C1 segment of cervical spinal cord (tissue), 14 donors: ENCODE data around the gene OR4K15.
"Not testable (repeated sequence)": the region's sequence is repeated elsewhere in the genome, so short reads cannot be mapped to it uniquely, and the experiment has no call there.

ENCODE experiments used
- DNase-seq, 14 donors: peaks; one replicate each; lab custom pipeline; 2025; lab: John Stamatoyannopoulos, UW

The OR4K15 gene, protein sequence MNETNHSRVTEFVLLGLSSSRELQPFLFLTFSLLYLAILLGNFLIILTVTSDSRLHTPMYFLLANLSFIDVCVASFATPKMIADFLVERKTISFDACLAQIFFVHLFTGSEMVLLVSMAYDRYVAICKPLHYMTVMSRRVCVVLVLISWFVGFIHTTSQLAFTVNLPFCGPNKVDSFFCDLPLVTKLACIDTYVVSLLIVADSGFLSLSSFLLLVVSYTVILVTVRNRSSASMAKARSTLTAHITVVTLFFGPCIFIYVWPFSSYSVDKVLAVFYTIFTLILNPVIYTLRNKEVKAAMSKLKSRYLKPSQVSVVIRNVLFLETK

DNA sequence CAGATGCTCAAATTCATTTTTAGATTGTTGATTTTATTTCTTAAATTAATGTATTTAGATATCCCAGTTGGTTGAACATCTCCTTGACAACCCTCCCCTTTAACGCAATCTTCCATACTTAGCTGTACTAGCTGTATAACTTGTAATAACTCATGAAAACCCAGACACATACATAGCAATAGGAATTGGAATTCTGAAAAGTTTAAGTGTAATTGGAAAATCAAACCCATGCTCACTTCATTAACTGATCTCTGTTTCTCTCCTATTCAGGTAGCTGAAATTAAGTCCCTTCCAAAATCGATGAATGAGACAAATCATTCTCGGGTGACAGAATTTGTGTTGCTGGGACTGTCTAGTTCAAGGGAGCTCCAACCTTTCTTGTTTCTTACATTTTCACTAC lies at the start of gene OR4K15:
Gene OR4K15 (plus strand): TSS at position 301 of the 400 bp plus-strand sequence. CDS start 0 bp downstream, at position 301.
- DNase-seq = no peak

DNA sequence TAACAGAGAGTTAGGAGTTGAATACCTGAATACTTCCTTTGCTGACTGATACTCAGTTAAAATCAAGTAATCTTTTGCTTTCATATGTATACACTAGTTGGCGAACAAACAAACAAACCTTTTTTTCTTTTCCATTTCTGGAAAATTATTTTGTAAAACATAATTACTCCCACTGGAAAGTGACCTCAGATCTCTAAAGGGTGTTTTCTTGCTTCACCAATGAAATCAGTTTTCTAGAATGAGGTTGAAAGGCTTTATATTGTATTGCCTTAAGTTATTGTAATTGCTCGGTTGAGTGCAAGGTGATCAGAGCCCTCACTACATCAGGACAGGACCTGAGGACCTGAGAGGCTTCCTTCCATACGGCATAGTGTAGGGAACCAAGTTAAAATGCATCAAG lies 44.8 kb upstream of the OR4K15 start, which contains the start of gene OR4K1:
Gene OR4K1 (plus strand): TSS at position 301 of the 400 bp plus-strand sequence. CDS start 4,750 bp downstream, outside the sequence.
- no peak for DNase-seq

DNA sequence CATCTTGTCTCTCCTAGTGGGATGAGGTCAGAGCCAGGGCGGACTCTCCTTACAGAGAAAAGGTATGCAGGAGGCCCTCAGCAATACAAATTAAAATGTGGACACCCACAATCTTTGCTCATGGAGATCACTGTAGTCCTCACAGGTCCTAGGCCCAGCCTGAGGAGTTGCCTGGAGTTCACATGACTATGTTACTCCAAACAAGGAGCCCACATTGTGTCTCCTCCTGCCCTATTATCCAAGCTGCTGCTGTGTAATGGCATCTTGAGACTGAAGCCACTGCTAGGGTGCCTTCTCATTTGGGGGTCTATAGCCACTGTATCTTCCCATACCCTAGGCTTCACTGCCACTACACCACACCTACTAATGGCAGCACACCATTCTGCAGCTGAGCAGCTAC lies 33.7 kb upstream of the OR4K15 start:
- no peak for DNase-seq

DNA sequence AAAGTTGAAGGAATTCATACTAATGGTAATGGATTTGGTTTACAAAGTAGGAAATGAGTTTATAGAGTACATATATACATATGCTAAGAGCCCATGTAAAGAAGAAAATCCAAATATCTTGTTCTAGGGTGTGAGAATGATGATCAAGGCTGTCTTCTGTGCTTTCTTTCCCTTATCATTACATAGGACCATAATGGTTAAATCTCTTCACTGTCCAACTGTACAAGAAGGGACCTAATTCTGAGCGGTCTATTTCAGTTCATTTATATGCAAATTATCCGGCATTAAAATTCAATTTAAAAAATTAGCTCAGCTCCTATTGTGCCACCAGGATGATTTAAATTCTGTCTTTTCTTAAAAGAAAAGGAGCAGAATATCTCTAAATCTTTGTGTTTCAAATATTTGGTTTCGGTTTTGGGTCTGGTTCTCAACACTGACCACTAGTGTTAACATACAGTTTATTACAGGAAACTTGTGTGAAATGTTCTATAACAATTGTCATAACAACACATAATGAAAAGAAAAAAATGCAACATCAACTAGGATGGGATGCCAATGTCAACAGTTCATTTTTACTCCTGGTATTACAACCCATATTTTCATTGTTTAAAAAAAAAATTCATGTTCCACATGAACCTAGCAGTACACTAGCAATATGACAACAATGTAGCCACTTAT lies 27.8 kb upstream of the OR4K15 start:
- no peak for DNase-seq

DNA sequence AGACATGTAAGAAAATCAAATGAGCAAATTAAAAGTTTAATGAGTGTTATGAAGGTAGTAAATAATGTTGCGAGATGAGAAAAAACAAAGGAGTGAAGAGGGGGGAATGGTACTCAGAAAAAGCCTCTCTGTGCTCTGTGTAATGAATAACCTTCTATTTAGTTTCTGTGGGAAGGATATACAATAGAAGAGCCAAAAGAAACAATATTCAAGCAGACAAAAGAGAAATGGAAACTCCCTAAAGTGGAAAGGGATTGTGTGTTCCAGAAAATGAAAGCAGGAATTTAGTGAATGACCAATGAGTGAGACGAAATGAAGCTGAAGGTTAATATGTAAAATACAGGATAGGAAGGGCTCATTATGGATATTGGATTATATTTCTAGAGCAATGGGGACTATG lies 26.2 kb upstream of the OR4K15 start:
- DNase-seq = no peak

DNA sequence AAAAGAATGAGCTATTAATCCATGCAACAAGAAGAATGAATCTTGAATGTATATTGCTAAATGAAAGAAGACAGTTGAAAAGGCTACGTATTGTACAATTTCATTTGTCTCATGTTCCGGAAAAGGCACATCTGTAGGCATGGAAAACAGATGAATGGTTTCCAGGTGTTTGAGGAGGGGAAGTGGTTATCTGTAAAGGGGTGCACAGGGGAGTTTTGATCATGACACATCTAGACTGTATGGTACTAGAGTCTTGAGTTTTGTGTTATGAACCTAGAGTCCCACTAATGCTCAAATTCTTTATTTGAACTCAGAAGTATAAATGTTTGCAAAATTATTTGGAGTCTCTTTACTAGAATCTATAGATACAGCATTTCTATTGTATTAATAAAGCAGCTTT lies 5.7 kb upstream of the OR4K15 start:
- DNase-seq = not testable (repeated sequence)

DNA sequence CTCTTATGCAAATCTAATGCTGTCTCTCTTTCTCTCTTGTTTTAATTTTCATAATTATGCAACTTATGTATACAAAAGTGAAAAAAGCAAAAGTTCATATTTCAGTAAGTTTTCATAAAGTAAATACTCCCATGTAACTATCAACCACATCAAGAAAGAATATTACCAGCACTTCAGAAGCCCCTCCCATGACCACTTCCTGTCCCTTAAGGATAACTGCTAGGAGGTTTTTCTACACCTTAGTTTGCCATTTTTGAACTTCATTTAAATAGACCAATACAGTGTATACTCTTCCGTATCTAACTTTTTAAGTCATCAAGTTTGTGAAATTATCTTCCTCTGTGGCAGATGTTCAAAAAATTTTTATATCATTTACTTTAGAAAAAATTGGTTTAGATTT lies 547 bp upstream of the OR4K15 start:
- no peak for DNase-seq

DNA sequence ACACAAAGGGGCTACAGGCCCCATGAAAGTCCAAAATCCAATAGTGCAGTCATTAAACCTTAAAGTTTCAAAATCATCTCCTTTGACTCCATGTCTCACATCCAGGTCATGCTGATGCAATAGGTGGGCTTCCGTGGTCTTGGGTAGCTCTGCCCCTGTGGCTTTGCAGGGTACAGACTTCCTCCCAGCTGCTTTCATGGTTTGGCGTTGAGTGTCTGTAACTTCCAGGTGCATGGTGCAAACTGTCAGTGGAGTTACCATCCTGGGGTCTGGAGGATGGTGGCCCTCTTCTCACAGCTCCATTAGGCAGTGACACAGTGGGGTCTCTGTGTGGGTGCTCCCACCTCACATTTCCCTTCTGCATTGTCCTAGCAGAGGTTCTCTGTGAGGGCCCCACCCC lies 18.0 kb downstream of the OR4K15 start:
- DNase-seq = no peak

DNA sequence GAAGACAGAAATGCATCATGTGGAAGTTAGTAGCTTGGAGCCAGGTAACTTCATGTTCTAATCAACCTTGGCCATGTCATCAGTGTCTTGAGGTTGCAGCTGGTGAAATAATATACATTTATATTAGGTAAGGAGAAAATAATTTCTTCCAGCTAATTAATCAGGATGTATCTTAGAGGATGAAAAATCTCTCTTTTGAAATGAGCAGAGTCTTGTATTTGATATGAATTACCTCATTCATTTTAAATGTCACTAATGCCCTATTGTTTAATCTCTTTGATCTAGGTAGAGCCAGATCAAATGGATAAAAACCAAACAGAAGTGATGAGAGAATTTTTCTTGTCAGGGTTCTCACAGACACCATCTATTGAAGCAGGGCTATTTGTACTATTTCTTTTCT lies 26.5 kb downstream of the OR4K15 start, which contains the start of gene OR4Q2:
Gene OR4Q2 (plus strand): TSS at position 301 of the 400 bp plus-strand sequence.
- DNase-seq = no peak

DNA sequence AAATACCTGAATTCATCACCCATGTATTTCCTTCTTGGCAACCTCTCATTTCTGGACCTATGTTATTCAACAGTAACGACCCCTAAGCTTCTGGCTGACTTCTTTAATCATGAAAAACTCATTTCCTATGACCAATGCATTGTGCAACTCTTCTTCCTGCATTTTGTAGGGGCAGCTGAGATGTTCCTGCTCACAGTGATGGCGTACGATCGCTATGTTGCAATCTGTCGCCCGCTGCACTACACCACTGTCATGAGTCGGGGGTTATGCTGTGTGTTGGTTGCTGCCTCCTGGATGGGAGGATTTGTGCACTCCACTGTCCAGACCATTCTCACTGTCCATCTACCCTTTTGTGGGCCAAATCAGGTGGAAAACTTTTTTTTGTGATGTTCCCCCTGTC lies 26.9 kb downstream of the OR4K15 start:
- DNase-seq = no peak

DNA sequence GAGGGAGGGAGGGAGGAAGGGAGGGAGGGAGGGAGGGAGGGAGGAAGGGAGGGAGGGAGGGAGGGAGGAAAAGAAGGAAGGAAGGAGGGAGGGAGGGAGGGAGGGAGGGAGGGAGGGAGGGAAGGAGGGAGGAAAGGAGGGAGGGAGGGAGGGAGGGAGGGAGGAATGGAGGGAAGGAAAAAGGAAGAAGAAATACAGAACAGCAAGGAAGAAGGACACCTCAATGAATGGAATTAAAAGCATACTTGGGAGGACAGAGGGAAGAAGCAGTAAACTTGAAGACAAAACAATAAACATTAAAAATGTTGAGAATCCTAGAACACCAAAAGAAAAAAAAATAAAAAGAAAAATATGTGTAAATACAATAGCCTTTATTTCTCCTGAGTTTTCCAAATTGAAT lies 32.8 kb downstream of the OR4K15 start:
- no peak for DNase-seq

DNA sequence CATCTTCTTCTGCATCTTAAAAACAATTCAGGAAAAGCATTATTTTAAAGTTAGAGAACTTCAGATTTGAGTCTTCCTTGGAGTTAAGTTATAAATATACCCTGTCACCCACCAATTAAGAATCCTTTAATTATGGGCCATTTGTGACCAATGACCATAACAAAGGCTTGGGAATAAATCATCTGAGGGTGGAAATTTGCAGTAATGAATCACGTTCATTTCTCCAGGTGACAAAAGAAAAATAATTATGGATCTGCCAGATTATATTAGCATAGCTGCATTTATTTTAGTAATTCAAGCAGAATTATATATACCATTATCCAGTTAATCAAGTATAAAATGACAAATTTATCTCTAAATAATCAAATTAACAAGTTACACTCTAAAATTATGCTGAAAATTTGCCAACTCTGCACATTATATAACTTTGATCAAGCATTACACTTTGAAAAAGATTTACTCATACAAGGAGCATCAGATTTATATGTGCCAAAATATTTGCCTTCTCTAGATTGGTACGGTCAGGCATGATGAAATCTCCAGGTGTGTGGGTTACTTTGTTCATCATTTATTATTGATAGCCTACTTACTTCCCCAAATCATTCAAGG lies 44.0 kb downstream of the OR4K15 start, which contains the start of gene OR4K14:
Gene OR4K14 (minus strand): TSS at position 51 of the 609 bp plus-strand sequence. CDS start 4,114 bp downstream, outside the sequence.
- DNase-seq = no peak
